Measurements from ENCODE around the gene SLC46A2. TPM values are rescaled to one million over a fixed set of nuclear protein-coding genes. Genes with fewer than 3 reads are reported as not detected.

SLC46A2 gene
- total and polyA plus RNA-seq, 4 experiments from 2014 or later, result not detected

GRCh38 chr9:112917047-112917986, 26.6 kb upstream of the SLC46A2 start:
- no peak overlapping the region for H3K4me3 ChIP-seq (ENCODE audit: low read length in 2 of 2)
- CTCF ChIA-PET (ENCODE audit: partially characterized antibody), result no interaction called here
- intact Hi-C loops (cut with micrococcal nuclease), result no loop called here
- Mint-ChIP-seq H3K9me3 (no peaks in the 10 kb centered on the region), H3K4me3 (no peak overlapping the region), H3K27me3 (no peaks in the 10 kb centered on the region), H3K4me1 (peaks cover 0 to 1% (median 0%) of the 10 kb centered on the region in 4 donors), H3K36me3 (no peaks in the 10 kb centered on the region), H3K27ac (no peak overlapping the region)
- H3K27me3 ChIP-seq (ENCODE audit: insufficient read depth, low read length), result no peaks in the 10 kb centered on the region
- H3K9me3 ChIP-seq (ENCODE audit: control insufficient read depth in 1 of 2, low read length in 2 of 2), result no peaks in the 10 kb centered on the region
- no peaks in the 10 kb centered on the region for H3K36me3 ChIP-seq (ENCODE audit: insufficient read depth, low read length)
- POLR2A ChIA-PET (ENCODE audit: partially characterized antibody), result no interaction called here
- DNase-seq, result no peak
- H3K27ac ChIP-seq (ENCODE audit: low read depth, low read length), result no peak overlapping the region
- no peaks in the 10 kb centered on the region for H3K4me1 ChIP-seq (ENCODE audit: insufficient read depth, low read length)

GRCh38 chr9:112914524-112914923, 23.8 kb upstream of the SLC46A2 start:
- intact Hi-C loops (cut with micrococcal nuclease), result no loop called here
- Histone ChIP-seq H3K4me3 (ENCODE audit: low read length in 2 of 2) (no peak overlapping the region), H3K27me3 (ENCODE audit: insufficient read depth, low read length) (no peaks in the 10 kb centered on the region), H3K9me3 (ENCODE audit: control insufficient read depth in 1 of 2, low read length in 2 of 2) (no peaks in the 10 kb centered on the region), H3K36me3 (ENCODE audit: insufficient read depth, low read length) (no peaks in the 10 kb centered on the region), H3K27ac (ENCODE audit: low read depth, low read length) (no peak overlapping the region), H3K4me1 (ENCODE audit: insufficient read depth, low read length) (no peaks in the 10 kb centered on the region)
- no peak for DNase-seq
- H3K4me3 Mint-ChIP-seq, result no peak overlapping the region
- H3K4me1 Mint-ChIP-seq, result no peaks in the 10 kb centered on the region
- H3K27me3 Mint-ChIP-seq, result peaks cover 2% of the 10 kb centered on the region in 2 donors
- H3K9me3 Mint-ChIP-seq, result peaks cover 0 to 3% (median 0%) of the 10 kb centered on the region in 8 donors
- no peak overlapping the region for H3K27ac Mint-ChIP-seq
- no peaks in the 10 kb centered on the region for H3K36me3 Mint-ChIP-seq
- POLR2A ChIA-PET (ENCODE audit: partially characterized antibody), result no interaction called here
- CTCF ChIA-PET (ENCODE audit: partially characterized antibody), result interaction anchor here (0.7 to 1.0 kb wide), 2 partner anchors 12 to 21 kb away, joined by 3 read pairs; no protein-coding TSS in a partner anchor

DNA sequence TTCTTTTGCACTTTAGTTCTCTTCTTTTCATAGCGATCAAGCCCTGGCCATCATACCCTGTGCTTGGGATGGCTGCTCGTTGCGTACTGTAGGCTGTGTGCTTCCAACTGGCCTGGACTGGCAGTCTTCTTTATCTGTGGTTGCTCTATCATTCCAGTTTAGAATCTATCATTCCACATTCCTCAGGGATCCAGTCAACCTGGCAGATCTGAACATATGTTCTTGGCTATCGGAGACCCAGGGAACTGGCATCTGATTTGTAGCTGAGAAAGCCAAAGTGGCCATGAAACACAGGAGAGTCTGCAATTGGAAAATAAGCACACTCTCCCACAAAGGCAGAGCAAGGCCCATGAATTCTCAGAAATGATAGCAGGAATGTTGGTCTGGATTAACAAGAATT, 22.6 kb upstream of the SLC46A2 start:
- H3K27me3 ChIP-seq (ENCODE audit: insufficient read depth, low read length), result no peaks in the 10 kb centered on the region
- H3K27me3 Mint-ChIP-seq, result peaks cover 3 to 4% of the 10 kb centered on the region in 2 donors
- POLR2A ChIA-PET (ENCODE audit: partially characterized antibody), result no interaction called here
- no peaks in the 10 kb centered on the region for H3K4me1 Mint-ChIP-seq
- DNase-seq, result no peak
- intact Hi-C loops (cut with micrococcal nuclease), result no loop called here
- no peak overlapping the region for H3K27ac Mint-ChIP-seq
- no peaks in the 10 kb centered on the region for H3K36me3 ChIP-seq (ENCODE audit: insufficient read depth, low read length)
- H3K4me3 Mint-ChIP-seq, result no peak overlapping the region
- no peak overlapping the region for H3K27ac ChIP-seq (ENCODE audit: low read depth, low read length)
- H3K4me3 ChIP-seq (ENCODE audit: low read length in 2 of 2), result no peak overlapping the region
- H3K36me3 Mint-ChIP-seq, result no peaks in the 10 kb centered on the region
- no peaks in the 10 kb centered on the region for H3K4me1 ChIP-seq (ENCODE audit: insufficient read depth, low read length)
- peaks cover 0 to 3% (median 0%) of the 10 kb centered on the region in 8 donors for H3K9me3 Mint-ChIP-seq
- H3K9me3 ChIP-seq (ENCODE audit: control insufficient read depth in 1 of 2, low read length in 2 of 2), result no peaks in the 10 kb centered on the region
- CTCF ChIA-PET (ENCODE audit: partially characterized antibody), result interaction anchor here (2.1 kb wide), 1 partner anchor 11 kb away, joined by 6 read pairs; no protein-coding TSS in a partner anchor

GRCh38 chr9:112912636-112913035, 22.0 kb upstream of the SLC46A2 start:
- H3K27me3 Mint-ChIP-seq, result peaks cover 3 to 4% of the 10 kb centered on the region in 2 donors
- no peaks in the 10 kb centered on the region for H3K9me3 ChIP-seq (ENCODE audit: control insufficient read depth in 1 of 2, low read length in 2 of 2)
- H3K4me1 Mint-ChIP-seq, result no peaks in the 10 kb centered on the region
- no peaks in the 10 kb centered on the region for H3K36me3 ChIP-seq (ENCODE audit: insufficient read depth, low read length)
- H3K4me3 ChIP-seq (ENCODE audit: low read length in 2 of 2), result no peak overlapping the region
- CTCF ChIA-PET (ENCODE audit: partially characterized antibody), result interaction anchor here (2.1 kb wide), 1 partner anchor 10 kb away, joined by 6 read pairs; no protein-coding TSS in a partner anchor
- POLR2A ChIA-PET (ENCODE audit: partially characterized antibody), result no interaction called here
- intact Hi-C loops (cut with micrococcal nuclease), result no loop called here
- no peak overlapping the region for H3K27ac Mint-ChIP-seq
- H3K4me1 ChIP-seq (ENCODE audit: insufficient read depth, low read length), result no peaks in the 10 kb centered on the region
- H3K36me3 Mint-ChIP-seq, result no peaks in the 10 kb centered on the region
- no peak overlapping the region for H3K4me3 Mint-ChIP-seq
- no peaks in the 10 kb centered on the region for H3K27me3 ChIP-seq (ENCODE audit: insufficient read depth, low read length)
- no peak overlapping the region for H3K27ac ChIP-seq (ENCODE audit: low read depth, low read length)
- no peak for DNase-seq
- H3K9me3 Mint-ChIP-seq, result peaks cover 0 to 3% (median 0%) of the 10 kb centered on the region in 8 donors

DNA sequence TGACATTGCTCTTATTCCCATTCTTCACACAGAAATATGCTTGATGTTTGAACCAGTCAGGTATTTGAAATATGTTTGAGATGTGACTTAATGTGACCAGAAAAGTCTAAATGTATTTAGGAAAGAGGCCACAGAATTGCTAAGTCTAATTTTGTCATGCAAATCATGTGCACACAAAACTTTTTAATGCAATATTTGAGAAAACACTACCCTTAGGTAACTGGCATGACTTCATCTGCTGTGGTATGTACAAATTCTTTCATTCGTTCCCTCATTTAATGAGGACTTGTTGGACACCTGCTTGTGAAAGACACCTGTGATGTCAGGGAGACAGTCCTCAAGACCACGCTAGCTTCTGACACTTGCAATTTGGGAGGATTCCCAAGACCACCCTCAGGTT, 21.1 kb upstream of the SLC46A2 start:
- Histone ChIP-seq H3K36me3 (ENCODE audit: insufficient read depth, low read length) (no peaks in the 10 kb centered on the region), H3K4me3 (ENCODE audit: low read length in 2 of 2) (no peak overlapping the region), H3K4me1 (ENCODE audit: insufficient read depth, low read length) (no peaks in the 10 kb centered on the region), H3K27me3 (ENCODE audit: insufficient read depth, low read length) (no peaks in the 10 kb centered on the region), H3K9me3 (ENCODE audit: control insufficient read depth in 1 of 2, low read length in 2 of 2) (no peaks in the 10 kb centered on the region), H3K27ac (ENCODE audit: low read depth, low read length) (no peak overlapping the region)
- H3K4me3 Mint-ChIP-seq, result no peak overlapping the region
- no peak overlapping the region for H3K27ac Mint-ChIP-seq
- H3K9me3 Mint-ChIP-seq, result peaks cover 0 to 3% (median 0%) of the 10 kb centered on the region in 8 donors
- H3K36me3 Mint-ChIP-seq, result no peaks in the 10 kb centered on the region
- H3K27me3 Mint-ChIP-seq, result peaks cover 6 to 7% of the 10 kb centered on the region in 2 donors
- ChIA-PET POLR2A (ENCODE audit: partially characterized antibody) (no interaction called here), CTCF (ENCODE audit: partially characterized antibody) (interaction anchor here (2.1 kb wide), 1 partner anchor 9 kb away, joined by 6 read pairs; no protein-coding TSS in a partner anchor)
- intact Hi-C loops (cut with micrococcal nuclease), result no loop called here
- no peak for DNase-seq
- no peaks in the 10 kb centered on the region for H3K4me1 Mint-ChIP-seq

- intact Hi-C loops (cut with micrococcal nuclease), result no loop called here
- no peaks in the 10 kb centered on the region for H3K36me3 ChIP-seq (ENCODE audit: insufficient read depth, low read length)
- Mint-ChIP-seq H3K27me3 (peaks cover 12 to 14% of the 10 kb centered on the region in 2 donors), H3K4me1 (no peaks in the 10 kb centered on the region), H3K36me3 (no peaks in the 10 kb centered on the region), H3K9me3 (peaks cover 0 to 2% (median 0%) of the 10 kb centered on the region in 8 donors), H3K4me3 (no peak overlapping the region), H3K27ac (no peak overlapping the region)
- no peaks in the 10 kb centered on the region for H3K4me1 ChIP-seq (ENCODE audit: insufficient read depth, low read length)
- H3K27ac ChIP-seq (ENCODE audit: low read depth, low read length), result no peak overlapping the region
- no peaks in the 10 kb centered on the region for H3K9me3 ChIP-seq (ENCODE audit: control insufficient read depth in 1 of 2, low read length in 2 of 2)
- DNase-seq, result no peak
- POLR2A ChIA-PET (ENCODE audit: partially characterized antibody), result no interaction called here
- H3K4me3 ChIP-seq (ENCODE audit: low read length in 2 of 2), result no peak overlapping the region
- CTCF ChIA-PET (ENCODE audit: partially characterized antibody), result interaction anchor here (1.5 to 3.4 kb wide), 2 partner anchors 16 to 21 kb away, joined by 3 to 7 read pairs; no protein-coding TSS in a partner anchor
- H3K27me3 ChIP-seq (ENCODE audit: insufficient read depth, low read length), result no peaks in the 10 kb centered on the region
These were observed 14.4 kb upstream of the SLC46A2 start for GRCh38 chr9:112905084-112905483.

DNA sequence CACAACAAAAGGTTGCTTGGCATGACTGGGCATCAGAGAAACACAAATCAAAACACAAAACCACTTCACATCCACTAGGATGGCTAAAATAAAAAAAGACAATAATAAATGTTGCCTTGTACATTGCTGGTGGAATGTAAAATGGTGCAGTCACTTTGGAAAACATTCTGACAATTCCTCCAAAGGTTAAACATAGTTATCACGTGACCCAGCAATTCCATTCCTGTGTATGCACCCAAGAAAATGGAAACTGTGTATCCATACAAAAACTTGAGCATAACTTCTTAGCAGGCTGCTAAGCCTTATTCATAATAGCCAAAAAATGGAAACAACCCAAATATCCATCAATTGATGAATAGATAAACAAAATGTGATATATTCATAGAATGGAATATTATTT, 10.2 kb upstream of the SLC46A2 start:
- no peaks in the 10 kb centered on the region for H3K36me3 ChIP-seq (ENCODE audit: insufficient read depth, low read length)
- Mint-ChIP-seq H3K27me3 (peaks cover 19 to 20% of the 10 kb centered on the region in 2 donors), H3K4me3 (no peak overlapping the region), H3K27ac (no peak overlapping the region), H3K4me1 (peaks cover 0 to 4% (median 0%) of the 10 kb centered on the region in 4 donors), H3K9me3 (peaks cover 0 to 2% (median 0%) of the 10 kb centered on the region in 8 donors), H3K36me3 (no peaks in the 10 kb centered on the region)
- CTCF ChIA-PET (ENCODE audit: partially characterized antibody), result no interaction called here
- intact Hi-C loops (cut with micrococcal nuclease), result no loop called here
- POLR2A ChIA-PET (ENCODE audit: partially characterized antibody), result no interaction called here
- no peak for DNase-seq
- no peaks in the 10 kb centered on the region for H3K27me3 ChIP-seq (ENCODE audit: insufficient read depth, low read length)
- H3K27ac ChIP-seq (ENCODE audit: low read depth, low read length), result no peak overlapping the region
- H3K9me3 ChIP-seq (ENCODE audit: control insufficient read depth in 1 of 2, low read length in 2 of 2), result no peaks in the 10 kb centered on the region
- H3K4me1 ChIP-seq (ENCODE audit: insufficient read depth, low read length), result no peaks in the 10 kb centered on the region
- no peak overlapping the region for H3K4me3 ChIP-seq (ENCODE audit: low read length in 2 of 2)
